Measurements from ENCODE around the gene MOSPD3.

The MOSPD3 gene

DNA sequence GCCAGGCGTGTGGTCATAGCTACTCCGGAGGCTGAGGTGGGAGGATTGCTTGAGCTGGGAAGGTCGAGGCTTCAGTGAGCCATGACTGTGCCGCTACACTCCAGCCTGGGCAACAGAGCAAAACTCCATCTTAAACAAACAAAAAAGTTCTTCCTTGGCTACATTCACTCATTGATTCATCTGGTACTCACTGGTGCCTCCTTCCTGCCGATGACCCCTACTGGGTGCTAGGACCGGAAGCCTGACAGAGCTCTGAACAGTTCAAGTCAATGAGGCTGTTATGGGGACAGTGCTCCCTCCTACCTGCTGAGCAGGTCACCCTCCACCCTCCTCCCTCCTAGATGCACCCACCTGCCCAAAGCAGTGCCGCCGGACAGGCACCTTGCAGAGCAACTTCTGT, 5.2 kb upstream of the MOSPD3 start:
- H3K9ac ChIP-seq (ENCODE audit: low read length): no peak overlapping the region
- peaks cover 16% of the 10 kb centered on the region for H3K4me1 ChIP-seq (ENCODE audit: insufficient read depth, low read length, severe bottlenecking)
- no peaks in the 10 kb centered on the region for H3K9me3 ChIP-seq (ENCODE audit: low read length)
- H3K4me2 ChIP-seq (ENCODE audit: low read length): no peak overlapping the region
- TF ChIP-seq, protein P1, sequence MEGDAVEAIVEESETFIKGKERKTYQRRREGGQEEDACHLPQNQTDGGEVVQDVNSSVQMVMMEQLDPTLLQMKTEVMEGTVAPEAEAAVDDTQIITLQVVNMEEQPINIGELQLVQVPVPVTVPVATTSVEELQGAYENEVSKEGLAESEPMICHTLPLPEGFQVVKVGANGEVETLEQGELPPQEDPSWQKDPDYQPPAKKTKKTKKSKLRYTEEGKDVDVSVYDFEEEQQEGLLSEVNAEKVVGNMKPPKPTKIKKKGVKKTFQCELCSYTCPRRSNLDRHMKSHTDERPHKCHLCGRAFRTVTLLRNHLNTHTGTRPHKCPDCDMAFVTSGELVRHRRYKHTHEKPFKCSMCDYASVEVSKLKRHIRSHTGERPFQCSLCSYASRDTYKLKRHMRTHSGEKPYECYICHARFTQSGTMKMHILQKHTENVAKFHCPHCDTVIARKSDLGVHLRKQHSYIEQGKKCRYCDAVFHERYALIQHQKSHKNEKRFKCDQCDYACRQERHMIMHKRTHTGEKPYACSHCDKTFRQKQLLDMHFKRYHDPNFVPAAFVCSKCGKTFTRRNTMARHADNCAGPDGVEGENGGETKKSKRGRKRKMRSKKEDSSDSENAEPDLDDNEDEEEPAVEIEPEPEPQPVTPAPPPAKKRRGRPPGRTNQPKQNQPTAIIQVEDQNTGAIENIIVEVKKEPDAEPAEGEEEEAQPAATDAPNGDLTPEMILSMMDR (IDR thresholded peaks at IDR 0.05; ENCODE audit: low read length): no peak
- no peak for TF ChIP-seq EZH2 (IDR thresholded peaks at IDR 0.05; ENCODE audit: borderline replicate concordance, low read length)
- H3K27ac ChIP-seq (ENCODE audit: low read depth, low read length, poor library complexity, severe bottlenecking): no peak overlapping the region
- no peaks in the 10 kb centered on the region for H4K20me1 ChIP-seq (ENCODE audit: insufficient read depth, low read length)
- H3K27me3 ChIP-seq (ENCODE audit: insufficient read depth, low read length): no peaks in the 10 kb centered on the region; the same call in 1 of the 2 replicates
- H3K79me2 ChIP-seq (ENCODE audit: insufficient read depth, low read length): no peaks in the 10 kb centered on the region
- H3K36me3 ChIP-seq (ENCODE audit: insufficient read depth, low read length): no peaks in the 10 kb centered on the region
- H2AFZ ChIP-seq (ENCODE audit: low read length): no peak overlapping the region
- H3K4me3 ChIP-seq (ENCODE audit: low read depth, low read length, poor library complexity, severe bottlenecking): no peak overlapping the region
- H3K9me2 ChIP-seq (ENCODE audit: low read depth, low read length): no peaks in the 10 kb centered on the region
- no peaks in the 10 kb centered on the region for H3F3A ChIP-seq (ENCODE audit: insufficient read depth, low read length)

DNA sequence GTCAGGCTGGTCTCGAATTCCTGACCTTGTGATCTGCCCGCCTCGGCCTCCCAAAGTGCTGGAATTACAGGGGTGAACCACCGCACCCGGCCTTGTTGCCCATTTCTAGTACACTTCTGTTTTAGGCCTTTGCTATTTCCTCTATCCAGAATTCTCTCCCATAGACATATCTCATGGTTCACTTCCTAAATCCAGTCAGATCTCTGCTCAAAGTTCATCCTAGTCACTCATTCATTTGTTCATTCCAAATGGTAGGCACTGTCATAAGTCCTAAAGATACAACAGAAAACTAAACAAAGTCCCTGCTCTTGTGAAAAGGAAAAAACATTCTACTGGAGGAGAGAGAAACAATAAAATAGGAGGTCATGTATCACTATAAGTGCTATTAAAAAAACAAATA, 2.4 kb upstream of the MOSPD3 start:
- Histone ChIP-seq H2AFZ (ENCODE audit: low read length) (no peak overlapping the region), H3K4me3 (ENCODE audit: low read depth, low read length, poor library complexity, severe bottlenecking) (no peak overlapping the region), H3K79me2 (ENCODE audit: insufficient read depth, low read length) (no peaks in the 10 kb centered on the region), H3K9me3 (ENCODE audit: low read length) (no peaks in the 10 kb centered on the region), H3K9ac (ENCODE audit: low read length) (no peak overlapping the region), H3K4me1 (ENCODE audit: insufficient read depth, low read length, severe bottlenecking) (peaks cover 13% of the 10 kb centered on the region), H3K27ac (ENCODE audit: low read depth, low read length, poor library complexity, severe bottlenecking) (no peak overlapping the region), H4K20me1 (ENCODE audit: insufficient read depth, low read length) (no peaks in the 10 kb centered on the region), H3K27me3 (ENCODE audit: insufficient read depth, low read length) (no peaks in the 10 kb centered on the region; the same call in 1 of the 2 replicates), H3K4me2 (ENCODE audit: low read length) (no peak overlapping the region), H3K9me2 (ENCODE audit: low read depth, low read length) (no peaks in the 10 kb centered on the region), H3F3A (ENCODE audit: insufficient read depth, low read length) (no peaks in the 10 kb centered on the region), H3K36me3 (ENCODE audit: insufficient read depth, low read length) (no peaks in the 10 kb centered on the region)
- TF ChIP-seq, protein P1 (IDR thresholded peaks at IDR 0.05; ENCODE audit: low read length): no peak

DNA sequence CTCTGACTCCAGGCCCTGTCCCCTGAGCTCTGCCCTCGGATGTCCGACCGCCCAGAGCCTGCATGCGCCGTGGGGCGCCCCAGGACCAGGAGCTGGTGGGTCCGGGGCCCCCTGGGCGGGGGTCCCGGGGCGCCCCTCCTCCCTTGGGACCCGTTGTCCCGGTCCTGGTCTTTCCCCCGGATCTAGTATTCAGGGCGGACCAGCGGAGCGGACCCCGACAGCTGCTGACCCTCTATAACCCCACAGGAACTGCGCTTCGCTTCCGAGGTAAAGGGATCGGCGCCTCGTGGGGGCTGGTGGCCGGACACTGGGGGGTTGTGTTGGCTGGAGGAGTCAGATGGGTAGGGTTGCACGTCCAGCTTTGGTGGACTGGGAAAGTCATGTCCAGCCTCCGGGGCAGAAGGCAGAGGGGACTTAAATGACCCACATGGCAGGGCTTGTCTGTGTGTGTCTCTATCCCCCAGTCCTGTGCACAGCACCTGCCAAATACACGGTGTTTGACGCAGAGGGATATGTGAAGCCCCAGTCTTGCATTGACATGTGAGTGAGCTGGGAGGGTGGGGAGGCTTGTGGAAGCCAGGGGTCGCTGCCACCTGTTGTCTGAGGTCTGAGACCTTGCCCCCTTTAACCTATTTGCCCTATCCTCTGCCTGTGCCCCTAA, 520 bp downstream of the MOSPD3 start:
- no peaks in the 10 kb centered on the region for H4K20me1 ChIP-seq (ENCODE audit: insufficient read depth, low read length)
- no peak overlapping the region for H3K27ac ChIP-seq (ENCODE audit: low read depth, low read length, poor library complexity, severe bottlenecking)
- H3K4me3 ChIP-seq (ENCODE audit: low read depth, low read length, poor library complexity, severe bottlenecking): peak overlapping the region; percentile 63
- no peak overlapping the region for H2AFZ ChIP-seq (ENCODE audit: low read length)
- TF ChIP-seq, protein P1 (IDR thresholded peaks at IDR 0.05; ENCODE audit: low read length): peak; percentile 53
- no peak for TF ChIP-seq EZH2 (IDR thresholded peaks at IDR 0.05; ENCODE audit: borderline replicate concordance, low read length)
- no peaks in the 10 kb centered on the region for H3K36me3 ChIP-seq (ENCODE audit: insufficient read depth, low read length)
- H3K9me2 ChIP-seq (ENCODE audit: low read depth, low read length): no peaks in the 10 kb centered on the region
- H3K79me2 ChIP-seq (ENCODE audit: insufficient read depth, low read length): no peaks in the 10 kb centered on the region
- peak overlapping the region; percentile 63 for H3K9ac ChIP-seq (ENCODE audit: low read length)
- H3K9me3 ChIP-seq (ENCODE audit: low read length): no peaks in the 10 kb centered on the region
- no peaks in the 10 kb centered on the region for H3K27me3 ChIP-seq (ENCODE audit: insufficient read depth, low read length)
- H3F3A ChIP-seq (ENCODE audit: insufficient read depth, low read length): no peaks in the 10 kb centered on the region
- peak overlapping the region; percentile 71 for H3K4me2 ChIP-seq (ENCODE audit: low read length)
- peaks cover 7% of the 10 kb centered on the region for H3K4me1 ChIP-seq (ENCODE audit: insufficient read depth, low read length, severe bottlenecking)

Measured in OCI-LY1 (cell line).